GM19468 (cell line): ENCODE measurements around the gene VPS35L.
"Not testable (repeated sequence)": the region's sequence is repeated elsewhere in the genome, so short reads cannot be mapped to it uniquely, and the experiment has no call there.

Experiments
- ATAC-seq: cut with Tn5 transposase; IDR thresholded peaks from one replicate; pipeline ENCODE4 v1.9.1; 2021; ENCODE audit warnings: mild to moderate bottlenecking, moderate library complexity, moderate number of reproducible peaks; ENCODE audit not compliant: unreplicated experiment; ENCODE audit errors: extremely low read depth

The VPS35L gene

GRCh38 chr16:19636436-19637267 is 81.1 kb downstream of the VPS35L start:
- ATAC-seq: no peak

DNA sequence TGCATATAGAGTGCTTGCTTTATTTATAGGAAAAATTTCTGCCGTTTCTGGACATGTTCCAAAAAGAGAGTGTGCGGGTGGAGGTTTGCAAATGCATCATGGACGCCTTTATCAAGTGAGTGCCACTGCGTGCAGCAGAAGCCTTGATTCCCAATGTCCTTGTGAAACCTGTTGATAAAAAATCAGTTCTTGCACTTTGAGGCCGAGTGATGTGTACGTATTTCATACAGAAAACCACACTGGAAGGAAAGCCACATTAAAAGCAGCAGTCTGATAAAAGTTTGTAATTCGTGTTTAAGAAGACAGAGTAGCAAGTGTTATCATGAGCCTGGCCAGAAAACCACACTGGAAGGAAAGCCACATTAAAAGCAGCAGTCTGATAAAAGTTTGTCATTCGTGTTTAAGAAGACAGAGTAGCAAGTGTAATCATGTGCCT is 84.5 kb downstream of the VPS35L start:
- no peak for ATAC-seq

GRCh38 chr16:19642501-19642900 is 87.0 kb downstream of the VPS35L start:
- ATAC-seq: no peak

DNA sequence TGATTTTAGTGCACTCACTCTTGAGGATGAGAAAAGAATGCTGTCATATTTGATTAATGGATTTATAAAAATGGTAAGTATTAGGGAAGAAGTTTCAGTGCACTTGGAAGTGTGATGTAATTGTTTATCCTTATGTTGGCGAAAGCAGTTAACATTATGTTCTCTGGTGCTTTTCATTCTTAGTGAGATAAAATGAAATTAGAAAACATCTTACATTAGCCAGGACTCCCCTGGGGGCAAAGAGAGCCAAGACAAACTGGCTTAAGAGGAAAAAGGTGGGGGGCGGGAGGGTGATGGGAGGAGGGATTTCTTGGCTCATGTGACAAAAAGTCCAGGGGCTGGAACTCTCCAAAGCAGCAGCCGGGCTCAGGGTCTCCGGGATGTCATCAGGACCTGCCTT is 89.4 kb downstream of the VPS35L start:
- no peak for ATAC-seq

DNA sequence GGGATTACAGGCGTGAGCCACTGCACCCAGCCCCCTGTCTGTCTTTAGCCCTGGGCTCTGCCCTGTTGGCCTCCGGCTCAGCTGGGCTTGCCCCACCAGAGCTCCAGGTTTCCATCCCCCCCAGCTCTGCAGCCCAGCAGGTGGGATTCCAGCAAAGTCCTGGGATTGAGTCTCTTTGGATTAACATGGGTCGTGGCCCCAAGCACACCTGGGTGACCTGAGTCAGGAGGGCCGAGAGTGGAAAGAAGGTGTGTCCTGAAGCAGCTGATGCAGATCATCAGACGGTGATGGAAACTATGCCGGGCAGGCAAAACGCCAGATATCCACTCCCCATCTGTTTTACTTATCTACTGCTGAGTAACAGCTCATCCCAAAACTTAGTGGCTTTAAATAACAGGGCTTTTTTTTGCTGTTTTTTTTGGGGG is 90.1 kb downstream of the VPS35L start:
- ATAC-seq: no peak

GRCh38 chr16:19649980-19650379 is 94.5 kb downstream of the VPS35L start:
- ATAC-seq: no peak

DNA sequence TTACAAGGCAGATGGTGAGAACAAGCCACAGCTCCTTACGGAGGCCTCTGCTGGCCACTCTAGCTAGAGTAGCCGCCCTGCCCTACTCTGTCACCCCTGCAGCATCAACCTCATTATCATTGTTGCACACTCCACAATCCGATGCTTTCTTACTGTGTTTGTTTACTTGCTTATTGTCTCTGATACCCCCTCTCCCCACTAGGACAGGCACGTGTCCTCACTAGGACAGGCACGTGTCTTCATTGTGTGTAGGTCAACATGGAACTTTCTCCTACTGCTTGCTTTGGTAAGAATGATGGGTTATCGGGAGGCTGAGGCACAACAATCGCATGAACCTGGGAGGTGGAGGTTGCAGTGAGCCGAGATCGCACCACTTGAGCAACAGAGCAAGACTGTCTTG is 98.6 kb downstream of the VPS35L start:
- no peak for ATAC-seq

DNA sequence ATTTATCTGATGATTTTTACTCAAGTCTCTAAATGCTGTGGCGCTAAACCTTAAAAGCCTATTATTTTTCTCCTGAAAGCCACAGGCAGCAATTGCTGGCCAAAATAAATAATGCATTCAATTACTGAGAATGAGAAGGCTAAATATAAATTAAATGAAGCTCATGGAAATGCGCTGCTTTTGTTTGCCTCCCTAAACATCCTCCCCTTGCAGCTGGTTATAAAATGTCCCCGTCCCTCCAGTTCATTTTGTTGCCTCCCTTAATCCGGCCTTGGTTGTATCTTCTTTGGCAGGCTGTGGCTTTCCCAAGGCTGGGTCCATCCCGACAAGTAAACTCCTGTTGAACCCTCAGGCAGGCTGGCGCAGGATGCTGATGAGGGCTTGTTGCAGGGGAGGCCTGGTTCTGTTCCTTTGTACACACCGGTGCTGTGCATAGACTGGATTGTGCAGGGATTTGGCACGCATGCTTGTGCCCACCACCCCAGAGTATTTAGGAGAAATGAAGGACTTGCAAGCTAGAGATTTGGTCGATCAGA is 99.8 kb downstream of the VPS35L start:
- no peak for ATAC-seq

DNA sequence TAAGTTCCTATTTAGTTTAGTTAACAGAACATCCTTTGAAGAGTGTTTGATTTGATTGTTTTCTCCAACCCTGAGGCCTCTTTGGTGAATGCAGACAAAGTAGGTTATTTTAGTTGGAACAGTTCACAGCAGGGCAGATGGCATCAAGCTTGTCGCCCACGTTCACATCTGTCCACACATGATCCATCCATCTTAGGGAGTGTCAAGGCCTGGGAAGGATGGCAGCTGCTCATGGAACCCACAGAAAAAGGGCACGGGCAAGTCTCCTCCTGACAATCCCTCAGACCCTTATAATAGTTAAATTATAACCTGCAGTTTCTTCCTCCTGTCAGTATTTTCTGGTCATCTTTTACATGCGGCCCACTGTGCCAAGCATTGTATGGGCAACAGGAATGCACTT is 102.3 kb downstream of the VPS35L start:
- no peak for ATAC-seq

- no peak for ATAC-seq
These were observed 104.1 kb downstream of the VPS35L start for GRCh38 chr16:19659554-19659953.

- no peak for ATAC-seq
These were observed 104.9 kb downstream of the VPS35L start for GRCh38 chr16:19660432-19660831.

- ATAC-seq: no peak
These were observed 106.8 kb downstream of the VPS35L start for GRCh38 chr16:19662351-19662750.

- no peak for ATAC-seq
These were observed 108.7 kb downstream of the VPS35L start for GRCh38 chr16:19664166-19664565.

DNA sequence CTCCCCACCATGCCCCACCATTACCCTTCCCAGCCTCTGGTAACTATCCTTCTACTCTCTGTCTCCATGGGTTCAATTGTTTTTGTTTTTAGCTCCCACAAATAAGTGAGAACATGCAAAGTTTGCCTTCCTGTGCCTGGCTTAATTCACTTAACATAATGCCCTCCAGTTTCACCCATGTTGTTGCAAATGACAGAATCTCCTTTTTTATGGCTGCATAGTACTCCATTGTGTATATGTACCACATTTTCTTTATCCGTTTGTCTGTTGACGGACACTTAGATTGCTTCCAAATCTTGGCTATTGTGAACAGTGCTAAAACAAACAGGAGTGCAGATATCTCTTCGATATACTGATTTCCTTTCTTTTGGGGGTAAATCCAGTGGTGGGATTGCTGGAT is 109.8 kb downstream of the VPS35L start:
- not testable (repeated sequence) for ATAC-seq

GRCh38 chr16:19666477-19666876 is 111.0 kb downstream of the VPS35L start:
- ATAC-seq: no peak

DNA sequence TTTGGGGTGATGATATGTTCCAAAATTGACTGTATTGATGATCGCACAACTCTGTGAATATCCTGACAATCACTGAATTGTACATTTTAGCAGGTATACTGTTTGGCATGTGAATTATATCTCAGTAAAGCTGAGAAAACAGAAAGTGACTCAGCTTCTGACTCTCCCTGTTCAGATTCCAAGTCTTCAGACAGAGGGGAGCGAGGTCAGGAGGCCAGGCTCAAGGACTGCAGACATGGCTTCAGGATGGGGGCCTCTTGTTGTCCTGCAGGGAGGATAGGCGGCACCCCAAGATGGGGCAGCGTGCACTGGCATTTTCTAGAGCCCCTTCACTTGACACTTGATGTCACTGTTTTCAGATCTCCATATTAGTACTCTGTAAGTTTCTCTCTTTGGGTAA is 116.9 kb downstream of the VPS35L start:
- ATAC-seq: no peak

- no peak for ATAC-seq
These were observed 119.0 kb downstream of the VPS35L start for GRCh38 chr16:19674485-19674884.

GRCh38 chr16:19677402-19677801 is 121.9 kb downstream of the VPS35L start:
- no peak for ATAC-seq

DNA sequence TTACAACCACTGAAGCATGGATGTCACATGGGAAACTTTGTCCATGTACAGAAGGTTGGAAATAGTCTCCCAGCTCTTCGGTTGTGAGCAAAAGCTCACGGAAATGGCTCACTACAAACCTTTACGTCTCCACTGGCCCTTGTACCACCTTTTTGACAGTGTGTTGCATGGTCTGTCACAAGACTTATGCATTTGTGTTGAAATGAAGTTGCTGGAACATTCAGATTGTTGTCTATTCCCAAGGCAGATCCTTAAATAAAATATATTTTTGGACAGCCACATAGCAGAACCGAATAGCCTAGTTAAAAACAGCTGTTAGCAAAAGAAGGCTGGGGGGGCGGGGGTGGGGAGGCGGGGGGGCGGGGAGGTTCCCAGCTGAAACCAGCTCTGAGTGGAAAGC is 123.3 kb downstream of the VPS35L start:
- ATAC-seq: no peak

- ATAC-seq: not testable (repeated sequence)
These were observed 123.8 kb downstream of the VPS35L start for GRCh38 chr16:19679281-19679680.

DNA sequence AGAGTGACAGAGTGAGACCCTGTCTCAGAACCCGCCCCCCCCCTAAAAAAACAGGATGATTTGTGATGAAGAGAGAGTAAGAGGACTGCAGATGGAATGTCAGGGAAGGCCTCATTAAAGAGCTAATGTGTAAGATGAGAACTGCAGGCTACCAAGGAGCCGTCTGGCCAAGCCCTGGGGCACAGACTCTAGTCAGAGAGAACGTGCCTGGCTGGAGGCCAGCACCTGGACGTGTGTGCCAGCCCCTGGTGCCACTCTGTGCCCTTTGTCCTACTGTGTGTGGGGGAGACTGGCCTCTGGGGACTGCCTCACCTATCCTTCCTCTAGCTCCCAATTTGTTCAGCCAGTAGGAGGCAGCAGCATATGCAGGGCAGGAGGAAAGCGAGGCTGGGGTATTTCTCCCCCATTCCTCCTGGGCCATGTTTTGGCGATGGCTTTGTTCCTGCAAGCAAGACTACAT is 125.4 kb downstream of the VPS35L start:
- ATAC-seq: no peak

GRCh38 chr16:19681637-19682036 is 126.1 kb downstream of the VPS35L start:
- no peak for ATAC-seq
